CD4-positive, alpha-beta T cell (primary cell): ENCODE measurements around the gene CAPG. TPM values are rescaled to one million over a fixed set of nuclear protein-coding genes. Genes with fewer than 3 reads are reported as not detected.

Experiments used
- ATAC-seq: fragments of 200-7000 bp; cut with Tn5 transposase; one replicate; pipeline ENCODE4 v1.10.0; 2022; ENCODE audit warnings: mild to moderate bottlenecking; ENCODE audit not compliant: poor library complexity
- CTCF ChIA-PET: fragments of 350-600 bp; sonication (Branson Sonifier 250); formaldehyde crosslinking; loops from one replicate; lab custom pipeline; 2021; ENCODE audit warnings: antibody characterized with exemption, inconsistent platforms; lab: Charles Lee
- POLR2A ChIA-PET: fragments of 350-600 bp; sonication (Branson Sonifier 250); formaldehyde crosslinking; loops from one replicate; lab custom pipeline; 2021; ENCODE audit warnings: antibody characterized with exemption, inconsistent platforms; lab: Charles Lee
- DNase-seq, 14 experiments: peaks; one replicate each; pipeline ENCODE4 v3.0.0-alpha.2; 2013 to 2020; ENCODE audit warnings: mixed read lengths in 2 of 14
- H3K27ac ChIP-seq, 2 donors: one replicate each; pipeline versions ENCODE4 v1.5.1 to v1.7.0; 2013; ENCODE audit warnings: low read length in 2 of 2, low read depth in 1 of 2, mild to moderate bottlenecking in 1 of 2
- H3K27me3 ChIP-seq, 2 experiments: 1 replicate in 1 of 2; 2 replicates in 1 of 2; pipeline versions ENCODE4 v1.6.1 to v1.7.0; 2013; ENCODE audit warnings: low read length in 2 of 2, control low read depth in 1 of 2, mild to moderate bottlenecking in 1 of 2, moderate library complexity in 1 of 2; ENCODE audit not compliant: insufficient read depth in 2 of 2, control insufficient read depth in 1 of 2
- H3K36me3 ChIP-seq: one replicate; pipeline ENCODE4 v1.6.1; 2013; ENCODE audit warnings: low read length, control low read depth; ENCODE audit not compliant: insufficient read depth
- H3K4me1 ChIP-seq: one replicate; pipeline ENCODE4 v1.6.1; 2013; ENCODE audit warnings: low read length, control low read depth; ENCODE audit not compliant: insufficient read depth
- H3K4me3 ChIP-seq: one replicate; pipeline ENCODE4 v1.5.1; 2013; ENCODE audit warnings: mild to moderate bottlenecking, low read length, moderate library complexity
- H3K9me3 ChIP-seq, 2 experiments: 1 replicate in 1 of 2; 2 replicates in 1 of 2; pipeline versions ENCODE4 v1.6.1 to v1.7.0; 2013; ENCODE audit warnings: low read length in 2 of 2, mild to moderate bottlenecking in 2 of 2, control low read depth in 1 of 2, moderate library complexity in 1 of 2; ENCODE audit not compliant: control insufficient read depth in 1 of 2, insufficient read depth in 1 of 2
- H3K27ac Mint-ChIP-seq: one replicate; pipeline ENCODE4 v1.8.0; 2020; ENCODE audit warnings: mixed read lengths
- H3K27me3 Mint-ChIP-seq: one replicate; pipeline ENCODE4 v1.8.0; 2021; ENCODE audit warnings: mixed read lengths
- H3K36me3 Mint-ChIP-seq: one replicate; pipeline ENCODE4 v1.8.0; 2021; ENCODE audit warnings: low read depth, mixed read lengths
- H3K4me1 Mint-ChIP-seq: one replicate; pipeline ENCODE4 v1.8.0; 2021; ENCODE audit warnings: low read depth, mixed read lengths
- H3K4me3 Mint-ChIP-seq: one replicate; pipeline ENCODE4 v1.8.0; 2020; ENCODE audit warnings: mild to moderate bottlenecking, mixed read lengths
- H3K9me3 Mint-ChIP-seq: one replicate; pipeline ENCODE4 v1.8.0; 2020; ENCODE audit warnings: mixed read lengths
- intact Hi-C, 2 experiments: fragments of 100-400 bp; cut with DNase I in 1 of 2; cut with micrococcal nuclease in 1 of 2; formaldehyde crosslinking; loops; one replicate each; pipeline versions ENCODE4 v1.15.1 to v1.9.0; 2023 to 2025; cut with DNase I, micrococcal nuclease
- total RNA-seq, 174 experiments: library from RNA in 2 of 174; stranded (reverse) in 2 of 174; gene quantifications; one replicate each; pipeline ENCODE4 v1.2.3 and lab custom pipeline; 2021 to 2026
- TF ChIP-seq, protein P1 (sequence below): fragments of 200-600 bp; IDR thresholded peaks from one replicate; pipeline ENCODE4 v1.8.0; 2022; ENCODE audit warnings: antibody characterized with exemption, mild to moderate bottlenecking

CAPG gene
- total RNA-seq, 2 experiments from 2014 or later, result 21.7 to 23.3 TPM

DNA sequence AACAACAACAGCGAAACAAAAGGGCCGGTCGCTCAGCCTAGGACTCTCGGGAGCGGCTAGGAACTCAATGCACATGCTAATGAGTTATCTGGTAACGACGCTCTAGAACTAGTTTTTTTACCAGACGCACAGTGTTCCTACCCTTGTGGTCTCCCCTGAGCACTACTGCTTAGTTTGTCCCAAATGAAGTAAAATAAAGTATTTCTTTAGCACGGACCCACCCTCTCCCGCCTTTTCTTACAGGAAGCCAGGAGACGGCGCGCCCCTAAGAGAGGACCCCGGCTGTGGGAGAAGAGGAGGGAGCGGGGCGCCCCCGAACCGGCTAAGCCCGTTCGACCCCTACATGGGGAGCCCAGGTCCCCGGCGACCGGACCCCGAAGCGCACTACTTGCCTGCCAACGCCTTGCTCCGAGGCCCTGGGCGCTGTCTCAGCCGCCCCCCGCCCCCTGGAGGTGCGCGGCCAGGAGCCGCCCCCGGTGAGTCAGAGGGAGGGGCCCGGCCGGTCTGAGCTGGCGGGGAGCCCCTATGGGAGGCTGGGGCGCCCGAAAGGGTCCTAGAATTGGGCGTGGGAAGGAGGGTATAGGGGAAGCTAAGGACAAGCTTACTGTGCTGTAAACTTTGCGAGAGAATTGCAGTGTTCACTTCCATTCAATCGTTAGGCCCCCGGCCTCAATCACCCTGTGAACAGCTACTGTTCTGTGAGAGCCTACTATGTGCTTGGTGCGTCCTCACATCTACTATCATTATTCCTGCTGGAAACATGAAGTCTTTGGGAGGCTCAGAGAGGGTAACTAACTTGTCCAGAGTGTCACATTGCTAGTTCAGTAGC, 3.6 kb upstream of the CAPG start:
- intact Hi-C loops, result loop anchor here (5.0 to 10.0 kb wide), 2 partner anchors 57 to 59 kb away; partner anchors contain the start of genes ELMOD3 (in 1 of the 2) and RETSAT (in 1 of the 2)
- Mint-ChIP-seq H3K9me3 (no peaks in the 10 kb centered on the region), H3K27ac (peak overlapping the region; percentile 58), H3K27me3 (peaks cover 4% of the 10 kb centered on the region), H3K36me3 (peaks cover 4% of the 10 kb centered on the region), H3K4me1 (peaks cover 44% of the 10 kb centered on the region), H3K4me3 (peak overlapping the region; percentile 86)
- Histone ChIP-seq H3K36me3 (no peaks in the 10 kb centered on the region), H3K27ac (no peak overlapping the region), H3K27me3 (peaks cover 0 to 5% of the 10 kb centered on the region in 2 experiments), H3K4me1 (peaks cover 42% of the 10 kb centered on the region), H3K9me3 (no peaks in the 10 kb centered on the region), H3K4me3 (peak overlapping the region; percentile 16)
- ChIA-PET CTCF (interaction anchor here (1.4 kb wide), 1 partner anchor 138 kb away, joined by 4 read pairs; no protein-coding TSS in a partner anchor), POLR2A (interaction anchor here (0.9 to 2.1 kb wide), 5 partner anchors 8 to 198 kb away, joined by 3 to 5 read pairs (median 3); partner anchors contain the start of genes C2orf68, ELMOD3 and RETSAT)
- ATAC-seq (peak; percentile 20), DNase-seq (peak in 8 of 14 experiments; percentile 18 to 63 (median 52))
- TF ChIP-seq, protein P1, sequence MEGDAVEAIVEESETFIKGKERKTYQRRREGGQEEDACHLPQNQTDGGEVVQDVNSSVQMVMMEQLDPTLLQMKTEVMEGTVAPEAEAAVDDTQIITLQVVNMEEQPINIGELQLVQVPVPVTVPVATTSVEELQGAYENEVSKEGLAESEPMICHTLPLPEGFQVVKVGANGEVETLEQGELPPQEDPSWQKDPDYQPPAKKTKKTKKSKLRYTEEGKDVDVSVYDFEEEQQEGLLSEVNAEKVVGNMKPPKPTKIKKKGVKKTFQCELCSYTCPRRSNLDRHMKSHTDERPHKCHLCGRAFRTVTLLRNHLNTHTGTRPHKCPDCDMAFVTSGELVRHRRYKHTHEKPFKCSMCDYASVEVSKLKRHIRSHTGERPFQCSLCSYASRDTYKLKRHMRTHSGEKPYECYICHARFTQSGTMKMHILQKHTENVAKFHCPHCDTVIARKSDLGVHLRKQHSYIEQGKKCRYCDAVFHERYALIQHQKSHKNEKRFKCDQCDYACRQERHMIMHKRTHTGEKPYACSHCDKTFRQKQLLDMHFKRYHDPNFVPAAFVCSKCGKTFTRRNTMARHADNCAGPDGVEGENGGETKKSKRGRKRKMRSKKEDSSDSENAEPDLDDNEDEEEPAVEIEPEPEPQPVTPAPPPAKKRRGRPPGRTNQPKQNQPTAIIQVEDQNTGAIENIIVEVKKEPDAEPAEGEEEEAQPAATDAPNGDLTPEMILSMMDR, result no peak

- ATAC-seq (no peak), DNase-seq (no peak)
- Histone ChIP-seq H3K4me1 (peaks cover 56% of the 10 kb centered on the region), H3K4me3 (no peak overlapping the region), H3K36me3 (no peaks in the 10 kb centered on the region), H3K27me3 (peaks cover 0 to 5% of the 10 kb centered on the region in 2 experiments), H3K9me3 (no peaks in the 10 kb centered on the region), H3K27ac (no peak overlapping the region)
- H3K4me3 Mint-ChIP-seq, result peak overlapping the region; percentile 81
- ChIA-PET CTCF (no interaction called here), POLR2A (no interaction called here)
- H3K27me3 Mint-ChIP-seq, result peaks cover 4% of the 10 kb centered on the region
- peaks cover 53% of the 10 kb centered on the region for H3K4me1 Mint-ChIP-seq
- TF ChIP-seq, protein P1, result no peak
- H3K36me3 Mint-ChIP-seq, result no peaks in the 10 kb centered on the region
- H3K9me3 Mint-ChIP-seq, result no peaks in the 10 kb centered on the region
- intact Hi-C loops, result loop anchor here (5.0 to 10.0 kb wide), 2 partner anchors 54 to 57 kb away; partner anchors contain the start of genes ELMOD3 (in 1 of the 2) and RETSAT (in 1 of the 2)
- peak overlapping the region; percentile 77 for H3K27ac Mint-ChIP-seq
These were observed 1.2 kb upstream of the CAPG start for GRCh38 chr2:85411405-85411748.

GRCh38 chr2:85410584-85411404, 628 bp upstream of the CAPG start:
- peaks cover 59% of the 10 kb centered on the region for H3K4me1 Mint-ChIP-seq
- DNase-seq, result peak in 1 of 14 experiments; percentile 29
- peak overlapping the region; percentile 56 for H3K4me3 ChIP-seq
- peak overlapping the region; percentile 77 for H3K27ac Mint-ChIP-seq
- no peaks in the 10 kb centered on the region for H3K9me3 Mint-ChIP-seq
- H3K27me3 Mint-ChIP-seq, result peaks cover 4% of the 10 kb centered on the region
- no peaks in the 10 kb centered on the region for H3K9me3 ChIP-seq
- no peak for ATAC-seq
- H3K27ac ChIP-seq, result no peak overlapping the region
- peak overlapping the region; percentile 81 for H3K4me3 Mint-ChIP-seq
- H3K36me3 ChIP-seq, result no peaks in the 10 kb centered on the region
- peaks cover 0 to 5% of the 10 kb centered on the region in 2 experiments for H3K27me3 ChIP-seq
- CTCF ChIA-PET, result no interaction called here
- intact Hi-C loops, result loop anchor here (5.0 to 10.0 kb wide), 2 partner anchors 53 to 56 kb away; partner anchors contain the start of genes ELMOD3 (in 1 of the 2) and RETSAT (in 1 of the 2)
- POLR2A ChIA-PET, result no interaction called here
- no peaks in the 10 kb centered on the region for H3K36me3 Mint-ChIP-seq
- TF ChIP-seq, protein P1, result no peak
- peaks cover 62% of the 10 kb centered on the region for H3K4me1 ChIP-seq
